Esophagus mucosa (tissue), 1 donor: Measurements from ENCODE around the gene ANKRD63. TPM values are rescaled to one million over a fixed set of nuclear protein-coding genes. Genes with fewer than 3 reads are reported as not detected.

Experiments
- ATAC-seq: fragments of 200-7000 bp; cut with Tn5 transposase; one replicate; pipeline ENCODE4 v1.9.1; 2020
- total RNA-seq: library from RNA; stranded (reverse); gene quantifications from one replicate; pipeline ENCODE4 v1.2.4, GENCODE V29; 2023
- donor health status: DM: yes; HTN: yes; CAD: no.

ANKRD63 gene, protein sequence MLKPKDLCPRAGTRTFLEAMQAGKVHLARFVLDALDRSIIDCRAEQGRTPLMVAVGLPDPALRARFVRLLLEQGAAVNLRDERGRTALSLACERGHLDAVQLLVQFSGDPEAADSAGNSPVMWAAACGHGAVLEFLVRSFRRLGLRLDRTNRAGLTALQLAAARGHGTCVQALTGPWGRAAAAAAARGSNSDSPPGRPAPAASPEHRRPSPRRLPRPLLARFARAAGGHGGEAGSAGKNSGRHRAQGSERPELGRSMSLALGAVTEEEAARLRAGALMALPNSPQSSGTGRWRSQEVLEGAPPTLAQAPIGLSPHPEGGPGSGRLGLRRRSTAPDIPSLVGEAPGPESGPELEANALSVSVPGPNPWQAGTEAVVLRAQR
- not detected for total RNA-seq

DNA sequence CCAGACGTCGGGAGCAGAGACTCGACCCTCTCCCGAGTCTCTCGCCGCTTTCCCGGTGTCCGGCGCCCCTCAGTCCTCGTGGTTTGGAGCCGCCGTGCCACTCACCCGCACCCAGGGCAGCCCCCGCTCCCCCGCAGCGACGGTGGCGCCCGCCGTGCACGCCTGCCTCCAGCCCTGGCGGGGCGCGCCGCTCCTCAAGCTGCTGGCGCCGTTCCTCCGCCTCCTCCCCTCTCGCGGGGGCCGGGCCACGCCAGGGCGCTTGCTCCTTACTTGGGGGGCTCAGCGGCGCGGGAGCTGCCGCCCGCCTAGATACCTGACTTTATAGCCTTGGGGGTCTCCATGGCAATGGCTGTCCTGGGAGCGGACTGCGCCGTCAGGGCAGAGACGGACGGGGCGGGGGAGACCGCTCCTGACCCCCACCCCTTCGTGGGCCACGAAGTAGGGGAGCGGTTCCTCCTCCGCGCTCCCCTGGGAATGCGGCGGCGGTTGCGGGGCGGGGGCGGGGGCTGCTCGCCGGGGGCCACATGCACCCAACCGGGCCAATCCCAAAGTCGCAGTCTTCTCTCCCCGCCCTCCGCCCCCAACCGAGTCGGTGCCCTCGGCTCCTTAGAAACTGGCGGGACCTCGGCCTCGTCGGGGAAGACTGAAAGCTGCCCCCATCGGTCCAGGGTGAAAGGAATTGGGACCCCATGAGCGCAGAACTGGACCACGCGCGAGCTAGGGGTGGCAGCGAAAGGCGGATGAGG lies at the start of gene ANKRD63:
Gene ANKRD63, minus strand, starts transcription at position 196 of the 746 bp plus-strand sequence. CDS start 478 bp downstream, outside the sequence.
- peak; percentile 4 for ATAC-seq

DNA sequence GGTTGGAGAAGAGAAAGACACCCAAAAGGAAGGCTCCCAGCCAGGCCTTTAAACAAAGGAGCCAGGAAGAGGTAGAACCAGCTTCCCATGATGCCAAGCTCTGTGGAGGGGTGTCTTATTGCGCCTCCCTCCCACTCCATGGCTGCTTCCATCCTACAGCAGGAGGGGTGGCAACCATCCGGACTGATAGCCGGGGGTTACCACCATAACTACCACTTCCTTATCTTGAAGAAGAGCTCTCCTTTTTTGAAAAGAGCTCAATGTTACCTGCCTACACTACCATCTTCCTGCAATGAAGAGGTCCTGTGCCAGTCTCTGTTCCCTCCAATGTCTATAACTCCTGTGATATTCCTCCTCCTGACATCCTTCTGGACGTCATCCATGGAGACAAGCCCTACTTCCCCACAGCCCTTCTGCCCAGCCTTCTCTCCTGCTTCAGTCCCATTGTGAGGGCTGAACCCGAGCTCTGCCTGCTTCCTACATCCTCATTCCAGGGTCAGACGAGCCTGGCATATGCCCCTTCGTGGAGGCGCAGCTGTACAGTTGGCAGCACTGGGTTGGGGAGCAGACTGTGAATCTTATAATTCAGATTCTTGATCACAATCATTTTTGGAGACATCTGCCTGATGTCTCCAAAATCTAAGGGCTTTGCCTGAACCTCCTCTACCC lies 49.4 kb upstream of the ANKRD63 start:
- no peak for ATAC-seq

DNA sequence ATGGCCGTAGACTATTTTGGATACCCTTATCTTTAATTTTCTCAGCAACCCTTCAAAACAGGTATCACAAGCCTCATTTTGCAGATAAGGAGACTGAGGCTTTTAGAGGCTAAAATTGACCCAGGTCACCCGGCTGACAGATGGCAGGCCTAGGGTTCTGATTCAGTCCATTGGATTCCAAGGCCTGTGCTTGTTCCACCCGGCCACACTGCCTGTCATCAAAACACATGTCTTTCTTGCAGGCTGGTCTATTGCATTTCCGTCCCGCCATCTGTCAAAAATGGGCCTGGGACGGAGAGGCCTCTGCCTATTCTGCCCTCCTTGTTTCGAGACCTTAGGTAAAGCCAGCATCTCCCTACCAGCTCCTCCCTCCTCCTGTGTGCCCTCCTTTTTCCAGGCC lies 48.8 kb upstream of the ANKRD63 start:
- ATAC-seq = no peak

DNA sequence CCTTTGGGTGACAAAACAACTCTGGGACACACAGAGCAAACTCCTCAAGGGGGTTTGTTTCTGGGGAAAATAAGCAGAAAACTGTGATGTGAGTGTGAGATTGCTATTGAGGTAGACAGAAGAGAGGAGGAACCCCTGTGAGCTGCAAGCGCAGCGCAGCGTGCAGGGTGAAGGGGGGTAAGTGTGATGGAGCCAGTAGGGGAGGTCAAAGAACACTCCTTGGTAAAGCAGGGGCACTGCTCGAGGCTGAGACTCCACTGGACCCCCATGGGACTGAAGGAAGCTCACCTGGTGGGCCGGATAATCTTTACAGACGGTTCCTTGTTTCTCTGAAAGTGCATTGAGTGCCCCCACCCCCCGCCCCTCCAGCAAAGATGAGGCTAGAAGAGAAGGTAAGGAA lies 48.2 kb upstream of the ANKRD63 start:
- ATAC-seq = no peak

DNA sequence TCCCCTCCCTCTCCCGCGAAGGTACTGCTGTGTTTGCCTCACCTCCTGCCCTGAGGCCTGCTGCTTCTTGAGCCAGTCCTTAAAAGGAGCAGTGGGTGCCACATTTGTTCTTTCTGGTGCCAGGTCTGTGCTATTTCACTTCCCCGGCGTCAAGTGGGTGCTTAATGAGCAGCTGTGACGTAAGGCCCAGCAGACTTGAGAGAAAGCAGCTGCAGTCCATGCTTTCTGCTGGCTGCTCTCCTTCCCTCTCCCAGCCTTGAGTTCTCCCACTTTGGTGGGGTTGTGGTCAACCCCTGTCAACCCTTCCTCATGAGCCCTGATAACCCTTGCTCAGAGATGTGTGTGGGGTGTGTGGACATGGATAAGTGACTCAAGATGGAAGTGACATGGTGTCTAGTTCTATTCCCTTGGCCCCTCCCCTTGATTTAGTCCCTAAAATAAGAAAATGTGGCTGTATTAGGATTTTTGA lies 47.5 kb upstream of the ANKRD63 start:
- ATAC-seq = no peak

DNA sequence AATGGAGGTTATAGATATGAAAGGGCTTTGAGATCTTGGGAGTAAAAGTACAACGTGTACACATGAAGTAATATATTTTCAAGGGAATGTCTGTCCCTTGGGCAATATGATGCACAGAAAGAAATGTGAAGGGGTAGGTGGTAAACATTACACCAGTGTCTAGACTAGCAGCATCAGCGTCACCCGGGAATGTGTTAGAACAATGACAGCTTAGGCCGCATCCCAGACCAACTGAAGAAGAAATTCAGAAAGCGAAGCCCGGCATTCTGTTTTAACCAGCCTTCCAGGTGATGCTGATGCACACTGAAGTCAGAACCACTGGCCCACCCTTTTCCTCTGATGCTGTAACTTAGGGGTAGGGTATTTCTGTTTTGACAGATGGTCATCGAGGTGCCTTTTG lies 46.9 kb upstream of the ANKRD63 start:
- ATAC-seq = no peak

DNA sequence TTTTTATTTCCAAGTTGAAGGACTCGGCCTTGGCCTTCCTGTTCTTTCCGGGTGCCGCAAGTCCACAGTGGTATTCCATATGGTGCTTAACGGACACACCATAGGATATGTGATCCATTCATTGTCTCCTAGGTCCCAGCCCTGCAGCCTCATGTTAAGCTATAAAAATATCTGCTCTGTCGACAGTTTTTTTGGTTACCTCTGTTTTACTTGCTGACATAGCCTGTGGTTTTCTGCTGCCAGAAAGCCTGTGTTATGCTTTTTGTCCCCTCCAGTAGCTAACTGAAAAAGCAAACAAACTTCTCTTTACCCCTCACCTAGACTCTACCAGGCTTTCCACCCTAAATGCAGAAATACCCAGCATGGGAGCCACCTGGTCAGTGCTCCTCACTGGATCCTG lies 45.9 kb upstream of the ANKRD63 start:
- no peak for ATAC-seq

DNA sequence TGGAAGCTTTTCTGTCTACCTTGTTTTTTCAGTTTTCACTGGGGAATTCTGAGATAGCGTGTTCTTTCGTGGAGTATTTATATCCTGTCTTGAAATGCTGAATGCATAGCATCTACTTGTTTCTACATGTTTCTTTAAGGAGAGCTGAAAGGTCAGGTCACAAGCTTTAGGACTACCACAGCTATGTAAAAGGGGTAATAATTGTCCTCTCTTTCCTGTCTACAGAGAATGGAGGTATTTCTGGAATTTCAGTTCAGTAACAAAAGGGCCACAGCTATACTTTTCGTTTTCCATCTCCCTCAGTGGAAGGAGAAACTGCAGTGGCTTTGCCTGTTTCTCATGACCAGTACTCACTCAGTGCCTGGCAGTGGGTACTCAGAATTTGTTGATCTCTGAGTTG lies 45.3 kb upstream of the ANKRD63 start:
- ATAC-seq = no peak

DNA sequence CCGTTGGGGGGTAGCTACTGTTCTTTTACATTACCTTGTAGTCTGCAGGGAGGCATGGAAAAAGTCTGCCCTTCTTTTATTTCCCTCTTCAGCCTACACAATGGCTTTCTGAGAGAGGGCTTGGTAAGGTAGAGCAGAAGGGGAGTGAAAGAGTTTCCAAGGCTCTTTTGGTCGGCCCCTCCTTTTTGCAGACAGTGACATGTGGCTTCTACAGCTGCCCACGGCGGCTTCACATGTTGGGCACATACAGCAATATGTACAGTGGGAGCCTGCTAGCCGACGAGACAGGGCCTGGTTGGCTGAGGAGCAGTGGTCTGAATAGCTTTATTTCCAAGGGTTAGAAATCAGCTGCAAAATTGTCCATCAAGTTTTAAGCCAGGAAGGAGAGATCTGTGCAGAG lies 44.6 kb upstream of the ANKRD63 start:
- no peak for ATAC-seq

DNA sequence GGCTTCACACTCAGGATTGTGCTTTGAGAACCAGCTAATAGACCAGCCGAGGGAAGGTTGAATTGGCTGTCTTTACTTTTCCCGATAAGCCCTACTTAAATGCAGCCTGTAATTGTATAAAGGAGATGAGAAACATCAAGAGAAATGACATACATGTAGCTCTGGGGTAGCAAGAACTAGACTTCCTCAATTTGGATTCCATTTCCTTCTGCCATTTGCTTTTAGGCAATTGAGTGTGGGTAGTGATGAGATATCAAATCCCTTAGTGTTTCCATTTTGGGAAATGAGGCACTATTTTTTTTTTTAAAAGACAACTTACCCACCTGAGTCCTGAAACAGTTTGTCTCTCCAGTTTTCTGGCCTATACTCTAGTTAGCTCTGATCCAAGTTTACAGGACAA lies 42.8 kb upstream of the ANKRD63 start:
- no peak for ATAC-seq

DNA sequence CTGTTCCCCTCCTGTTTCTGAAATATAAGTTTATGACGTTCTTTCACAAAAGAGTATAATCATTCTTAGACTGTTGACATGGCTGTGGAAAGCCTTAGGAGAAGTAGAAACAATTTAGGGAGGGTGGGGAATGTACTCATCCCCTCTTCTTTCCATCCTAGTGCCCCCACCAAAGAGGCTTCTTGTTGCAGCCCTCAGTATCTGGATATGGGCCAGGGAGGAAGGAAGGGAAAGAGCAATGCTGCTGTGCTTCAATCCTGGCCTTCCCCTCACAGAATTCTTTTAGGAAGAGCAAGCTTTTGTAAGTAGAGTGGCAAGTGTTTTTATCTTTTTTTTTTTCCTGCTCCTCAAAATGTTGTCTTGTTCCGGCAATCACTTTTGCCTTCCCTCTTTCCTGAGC lies 42.3 kb upstream of the ANKRD63 start:
- no peak for ATAC-seq

DNA sequence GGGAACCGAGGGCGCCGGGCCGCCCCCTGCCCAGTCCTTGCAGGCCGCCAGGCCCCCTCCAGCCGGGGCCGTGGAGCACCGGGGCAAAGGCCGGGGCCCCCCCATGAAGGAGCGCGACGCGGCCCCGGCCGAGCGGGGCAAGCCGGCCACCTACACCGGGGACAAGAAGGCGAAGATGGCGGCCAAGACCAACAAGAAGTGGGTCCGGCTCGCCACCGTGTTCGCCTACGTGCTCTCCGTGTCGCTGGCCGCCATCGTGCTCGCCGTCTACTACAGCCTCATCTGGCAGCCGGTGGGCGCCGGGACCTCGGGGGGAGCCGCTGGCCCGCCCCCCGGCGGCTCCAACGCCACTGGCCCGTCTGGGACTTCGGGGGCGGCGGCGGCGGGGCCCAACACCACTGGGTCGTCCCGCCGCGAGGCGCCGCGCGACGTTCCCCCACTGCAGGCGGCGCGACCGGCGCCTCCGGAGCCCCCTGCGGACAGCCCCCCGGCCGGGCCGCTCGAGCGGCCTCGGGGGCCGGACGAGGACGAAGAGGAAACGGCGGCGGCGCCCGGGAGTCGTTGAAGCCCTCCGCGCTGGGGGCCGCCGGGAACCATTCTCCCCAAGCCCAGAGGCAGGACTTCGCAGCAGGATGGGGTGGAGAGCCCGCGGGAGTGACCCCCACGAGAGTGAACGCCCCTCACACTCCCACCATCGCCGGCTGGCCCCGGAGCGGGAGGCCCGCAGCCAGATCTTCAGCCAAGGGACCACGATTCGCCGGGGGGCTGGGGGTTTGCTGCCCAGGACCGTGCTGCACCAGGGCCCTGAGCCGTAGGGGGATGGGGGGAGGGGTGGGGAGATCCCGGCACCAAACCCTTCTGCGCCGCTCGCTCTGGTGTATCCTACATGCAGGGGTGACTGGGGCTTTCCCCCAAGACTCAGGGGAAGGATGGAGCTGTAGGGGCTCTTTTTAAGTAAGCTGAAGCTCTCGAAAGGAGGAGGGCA lies 41.4 kb upstream of the ANKRD63 start:
- ATAC-seq = no peak

DNA sequence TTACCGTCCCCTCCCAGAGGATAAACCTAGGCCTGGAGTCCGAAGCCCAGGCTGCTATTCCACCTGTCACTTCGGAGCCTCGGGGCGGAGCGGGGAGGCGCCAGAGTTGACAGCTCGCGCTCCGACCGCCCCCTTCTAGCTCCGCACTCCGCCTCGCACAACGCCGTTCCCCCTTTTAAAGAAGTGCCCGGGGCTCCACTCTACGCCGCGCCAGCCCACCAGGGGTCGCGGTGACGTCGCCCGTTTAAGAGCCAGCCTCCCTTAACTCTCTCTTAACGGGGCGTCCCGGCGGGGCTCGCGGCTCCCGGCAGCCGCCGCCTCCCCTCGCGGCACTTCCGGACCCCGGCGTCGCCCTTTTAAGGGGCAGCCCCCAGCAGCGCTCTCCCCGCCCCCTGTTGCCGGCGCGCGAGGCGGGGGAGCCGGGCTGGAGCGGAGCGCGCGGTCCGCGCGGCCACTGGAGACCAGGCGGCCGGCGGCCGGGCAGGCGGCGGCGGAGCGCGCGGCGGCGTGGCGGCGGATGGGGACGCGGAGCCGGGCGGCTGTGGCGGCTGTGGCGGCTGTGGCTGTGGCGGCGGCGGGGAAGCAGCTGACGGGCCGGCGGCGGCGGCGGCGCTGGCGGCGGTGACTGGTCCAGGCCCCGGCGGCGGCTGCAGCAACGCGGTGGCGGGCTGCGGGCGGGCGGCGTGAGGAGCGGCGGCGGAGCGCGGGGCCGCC lies 40.5 kb upstream of the ANKRD63 start, which contains the start of gene INAFM2:
Gene INAFM2, plus strand, starts transcription at position 454 of the 714 bp plus-strand sequence. CDS start 364 bp downstream, outside the sequence.
- peak; percentile 85 for ATAC-seq

DNA sequence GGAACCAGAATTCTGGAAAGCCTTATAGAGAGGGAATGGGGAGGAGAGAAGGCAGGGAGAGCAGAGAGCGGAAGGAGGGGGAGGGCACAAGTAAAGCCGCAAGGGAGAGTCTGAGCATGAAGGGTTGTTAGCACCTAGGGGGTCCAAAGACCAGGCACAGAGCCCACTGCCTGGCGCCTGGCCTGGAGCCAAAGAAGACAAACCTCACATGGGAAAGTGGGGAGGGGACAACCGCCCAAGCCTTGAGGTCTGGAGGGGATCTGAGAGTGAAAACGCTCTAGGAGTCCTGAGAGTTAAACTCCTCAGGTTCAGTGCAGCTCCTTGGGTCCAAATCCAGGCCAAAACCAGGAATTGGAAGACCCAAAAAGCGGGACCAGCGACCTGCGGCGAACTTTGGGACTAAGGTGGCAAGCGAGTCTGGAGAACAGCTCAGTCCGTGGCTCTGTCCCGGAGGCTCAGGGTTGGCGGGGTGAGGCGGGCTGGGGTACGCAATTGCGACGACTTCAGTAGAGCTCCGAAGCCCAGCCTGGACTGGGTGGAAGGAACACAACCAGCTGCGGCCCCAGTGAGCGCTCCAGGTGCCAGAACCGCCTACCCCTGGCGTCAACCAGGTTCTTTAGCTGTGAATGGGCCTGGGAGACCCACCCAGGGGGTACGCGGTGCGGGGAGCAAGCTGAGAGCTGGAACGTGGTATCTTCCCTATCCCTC lies 39.8 kb upstream of the ANKRD63 start:
- no peak for ATAC-seq

DNA sequence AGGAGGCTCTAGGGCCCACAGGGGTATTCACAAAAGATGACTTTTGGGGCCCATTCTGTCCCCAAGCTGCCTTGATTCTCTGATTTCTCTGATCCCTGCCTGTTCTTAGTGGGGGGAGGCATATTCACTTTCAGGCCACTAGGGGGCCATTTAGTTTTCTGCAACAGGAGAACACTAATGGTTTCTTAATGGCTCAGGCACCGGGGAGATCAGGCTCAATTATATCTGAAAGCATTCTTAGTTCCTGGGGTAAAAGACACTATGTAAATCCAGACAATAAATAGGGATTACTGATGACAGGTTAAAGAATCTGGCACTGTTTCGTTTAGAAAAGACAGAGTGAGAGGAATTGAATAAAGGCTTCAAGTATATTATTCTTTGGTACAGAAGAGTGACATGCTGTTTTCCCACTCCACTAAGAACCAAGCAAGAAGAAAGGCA lies 38.1 kb upstream of the ANKRD63 start:
- peak; percentile 21 for ATAC-seq

DNA sequence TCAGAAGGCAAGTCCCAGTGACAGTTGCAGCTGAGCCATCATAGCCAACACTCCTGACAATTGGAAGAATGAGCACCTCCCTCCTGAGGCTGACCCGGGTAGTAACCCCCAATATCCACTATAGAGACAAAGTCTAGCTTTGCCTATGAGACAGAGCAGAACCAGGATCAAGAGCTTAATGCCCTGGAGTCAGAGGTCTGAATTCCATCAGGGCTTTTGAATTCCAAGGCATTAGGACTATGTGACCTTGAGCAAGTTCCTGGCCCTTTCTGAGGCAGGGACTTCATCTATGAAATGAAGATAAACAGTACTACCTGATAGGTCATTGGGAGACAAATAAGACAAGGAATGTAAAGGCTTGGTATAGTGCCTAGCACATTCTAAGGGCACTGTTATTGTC lies 37.5 kb upstream of the ANKRD63 start:
- ATAC-seq = no peak

DNA sequence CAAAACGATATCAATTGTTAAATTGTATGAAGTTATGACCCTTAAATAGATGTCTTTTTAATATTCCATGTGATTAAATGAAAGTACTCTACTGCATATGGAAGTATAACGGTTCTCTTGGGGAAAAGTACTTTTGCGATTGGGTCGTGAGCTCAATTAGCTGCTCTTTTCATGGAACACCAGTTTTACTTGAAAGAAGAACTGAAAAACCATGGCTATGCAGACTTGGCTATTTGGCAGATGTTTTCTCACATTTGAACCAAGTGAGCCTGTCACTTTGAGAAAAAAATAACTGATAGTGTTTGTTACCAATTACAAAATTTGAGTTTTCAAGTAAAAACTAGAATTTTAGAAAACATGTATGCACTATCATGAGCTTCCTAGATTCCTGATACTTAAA lies 34.7 kb upstream of the ANKRD63 start:
- ATAC-seq = no peak

DNA sequence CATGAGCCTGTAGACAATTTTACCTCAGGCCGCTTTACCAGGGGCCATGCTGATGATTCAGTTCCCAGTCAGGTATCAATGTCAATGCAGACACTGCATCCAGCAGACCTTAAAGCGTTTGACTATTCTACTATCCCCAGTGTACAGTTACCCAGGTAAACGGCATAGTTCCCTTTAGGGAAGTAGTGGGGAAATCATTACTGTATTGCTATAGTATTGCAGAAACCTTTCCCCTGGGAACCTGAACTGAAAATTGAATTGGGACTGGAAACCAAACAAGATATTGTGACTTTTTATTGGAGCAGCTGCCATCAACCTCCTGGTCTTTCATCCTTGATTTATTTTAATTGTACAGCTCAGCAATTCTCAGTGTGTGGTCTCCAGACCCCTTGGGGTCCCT lies 34.1 kb upstream of the ANKRD63 start:
- ATAC-seq = no peak

DNA sequence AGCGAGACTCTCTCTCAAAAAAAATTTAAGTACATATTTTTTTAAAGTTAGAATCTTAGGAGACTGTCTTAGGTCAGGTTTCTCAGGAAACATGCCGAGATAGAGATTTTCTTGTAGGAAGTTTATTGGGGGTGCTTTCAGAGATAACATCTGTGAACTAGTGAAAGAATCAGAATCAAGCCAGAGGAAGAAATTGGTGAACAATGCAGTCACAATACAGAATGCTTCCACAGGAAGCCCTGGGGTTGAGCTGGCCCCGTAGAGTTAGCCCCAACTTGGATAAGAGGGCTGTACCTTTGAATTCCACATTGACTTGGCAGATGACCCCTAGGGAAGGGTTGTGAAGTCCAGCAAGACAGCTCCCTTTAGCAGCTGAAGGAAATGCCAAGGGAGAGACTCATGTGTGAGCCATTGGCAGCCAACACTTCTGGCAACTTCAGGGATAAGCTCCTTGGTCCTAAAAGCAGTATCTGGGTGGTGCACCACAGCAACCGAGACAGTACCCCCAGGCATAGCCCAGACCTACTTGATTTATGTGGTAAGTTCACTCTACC lies 31.9 kb upstream of the ANKRD63 start:
- no peak for ATAC-seq
